Muscle of back (tissue), 10 donors: ENCODE data around the gene SCYGR2. TPM values are rescaled to one million over a fixed set of nuclear protein-coding genes. Genes with fewer than 3 reads are reported as not detected.

Experiments
- polyA plus RNA-seq, 10 donors: library from polyadenylated mRNA; unstranded; fragments of 120-200 nt; gene quantifications; one replicate each; pipeline ENCODE4 v1.2.1, GENCODE V29; 2013; ENCODE audit not compliant: insufficient read length in 10 of 10

The SCYGR2 gene
- polyA plus RNA-seq, 10 donors, result not detected

Other genes with a start within 250 kb of the SCYGR2 start
- gene TM4SF20, start 219.6 kb upstream of the SCYGR2 start, polyA plus RNA-seq, result under 1 TPM in 1 of 10 donors, not detected in 9; 0.27 TPM
- not detected for gene SCYGR1, start 210.9 kb upstream of the SCYGR2 start, polyA plus RNA-seq
- gene AGFG1, start 126.7 kb upstream of the SCYGR2 start, polyA plus RNA-seq, result 10 to 100 TPM; 41.2 to 55.1 (median 51.3) TPM
- gene SCYGR3, start 15.9 kb downstream of the SCYGR2 start, polyA plus RNA-seq, result not detected
- under 1 TPM in 1 of 10 donors, not detected in 9; 0.07 TPM for gene SCYGR4, start 18.6 kb downstream of the SCYGR2 start, polyA plus RNA-seq
- gene SCYGR5, start 67.9 kb downstream of the SCYGR2 start, polyA plus RNA-seq, result not detected
- 1 to 10 TPM in 2 of 10 donors, under 1 TPM in 8; 0.40 to 1.5 (median 0.75) TPM for gene SLC19A3, start 119.1 kb downstream of the SCYGR2 start, polyA plus RNA-seq
- not detected for gene SCYGR6, start 125.9 kb downstream of the SCYGR2 start, polyA plus RNA-seq
- gene SCYGR7, start 129.4 kb downstream of the SCYGR2 start, polyA plus RNA-seq, result not detected
- not detected for gene SCYGR8, start 147.0 kb downstream of the SCYGR2 start, polyA plus RNA-seq
- 1 to 10 TPM in 3 of 10 donors, under 1 TPM in 5, not detected in 2; 0.36 to 5.8 (median 0.90) TPM for gene CCL20, start 214.9 kb downstream of the SCYGR2 start, polyA plus RNA-seq